DMS79 (cell line): Measurements from ENCODE around the gene C1orf167.

ENCODE experiments used
- DNase-seq: peaks from one replicate; lab custom pipeline; 2025; lab: John Stamatoyannopoulos, UW

Gene C1orf167

DNA sequence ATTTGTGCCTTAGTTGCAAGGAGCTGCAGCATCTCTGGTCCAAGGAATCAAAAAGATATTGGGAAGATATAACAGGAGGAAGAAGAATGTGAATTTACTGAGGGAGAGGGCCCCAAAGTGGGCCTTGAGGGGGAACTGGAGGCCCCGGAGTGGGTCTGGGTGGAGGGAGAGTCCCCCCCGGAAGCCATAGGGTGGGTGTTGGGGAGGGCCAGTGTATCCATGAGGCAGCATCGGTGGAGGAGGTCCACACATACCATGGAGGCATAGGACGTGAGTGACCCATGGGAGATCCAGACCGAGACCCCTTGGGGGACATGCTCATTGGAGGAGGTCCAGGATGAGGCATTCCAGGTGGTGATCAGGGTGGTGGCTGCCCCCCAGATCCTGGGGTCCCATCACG, 708 bp upstream of the C1orf167 start:
- DNase-seq = no peak

DNA sequence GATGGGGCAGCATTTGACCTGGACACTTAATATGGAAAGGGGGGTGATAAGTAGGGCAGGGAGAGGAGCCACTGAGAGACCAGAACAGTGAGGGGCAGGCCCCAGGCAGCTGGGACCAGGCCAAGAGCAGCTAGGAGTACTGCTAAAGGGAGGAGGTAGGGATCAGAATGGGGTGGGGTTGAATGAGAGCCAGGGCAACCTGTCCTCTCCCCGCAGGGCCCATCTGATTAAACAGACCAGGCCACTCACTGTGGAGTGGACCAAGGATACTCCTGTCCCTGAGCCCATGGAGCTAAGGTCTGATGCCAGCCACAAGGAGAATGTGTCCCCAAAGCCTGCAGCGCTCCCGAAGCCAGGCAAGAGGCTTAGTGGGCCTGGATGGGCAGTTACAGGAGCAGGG, 2.1 kb downstream of the C1orf167 start:
- DNase-seq = no peak

DNA sequence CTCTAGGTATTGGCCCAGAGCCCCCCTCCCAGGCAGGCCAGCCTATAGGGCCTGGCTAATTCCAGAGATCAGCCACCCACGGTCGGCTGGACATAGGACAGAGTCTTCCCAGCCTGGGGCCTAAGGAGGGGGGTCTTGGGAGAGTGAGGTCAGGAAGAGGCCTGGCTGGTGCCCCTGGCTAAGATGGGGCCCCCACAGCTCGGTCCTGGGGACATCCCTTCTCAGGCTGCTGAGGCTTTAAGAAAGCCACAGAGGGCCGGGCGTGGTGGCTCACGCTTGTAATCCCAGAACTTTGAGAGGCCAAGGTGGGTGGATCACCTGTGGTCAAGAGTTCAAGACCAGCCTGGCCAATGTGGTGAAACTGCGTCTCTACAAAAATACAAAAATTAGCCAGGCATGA, 2.5 kb downstream of the C1orf167 start:
- no peak for DNase-seq

DNA sequence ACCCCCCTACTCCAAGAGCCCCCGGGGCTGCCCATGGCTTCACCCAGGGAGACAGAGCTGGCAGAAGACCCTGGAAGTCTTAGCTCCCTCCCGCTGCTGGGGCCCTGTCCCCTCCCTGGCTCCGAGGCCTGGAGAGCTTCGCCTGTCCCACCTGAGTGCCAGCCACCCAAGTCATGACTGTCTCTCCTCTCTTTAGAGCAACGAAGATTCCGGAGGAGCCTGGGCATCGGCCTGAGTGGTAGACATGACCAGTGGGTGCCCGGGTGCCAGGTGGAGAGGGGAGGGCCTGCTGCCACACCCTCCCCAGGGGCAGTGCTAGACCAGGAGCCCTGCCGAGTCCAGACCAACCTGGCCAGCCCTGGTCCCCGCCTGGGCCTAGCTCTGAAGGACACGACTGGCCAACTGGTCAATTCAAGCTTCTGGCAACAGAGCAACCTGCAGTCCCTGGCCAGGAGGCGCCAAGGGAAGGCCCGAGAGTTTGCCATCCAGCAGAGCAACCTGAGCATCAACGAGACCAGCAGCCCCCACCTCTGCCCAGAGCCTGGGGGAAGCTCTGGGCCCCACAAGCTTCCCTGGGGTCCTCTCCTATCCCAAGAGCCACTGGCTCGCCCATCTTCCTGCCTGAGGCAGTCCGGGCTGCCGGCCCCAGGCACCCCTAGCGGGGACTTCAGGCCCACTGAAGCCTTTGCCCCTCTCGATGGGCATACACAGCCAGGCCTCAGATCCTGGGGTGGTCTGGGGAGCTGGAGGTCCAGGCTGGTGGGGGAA, 3.9 kb downstream of the C1orf167 start:
- DNase-seq = no peak

DNA sequence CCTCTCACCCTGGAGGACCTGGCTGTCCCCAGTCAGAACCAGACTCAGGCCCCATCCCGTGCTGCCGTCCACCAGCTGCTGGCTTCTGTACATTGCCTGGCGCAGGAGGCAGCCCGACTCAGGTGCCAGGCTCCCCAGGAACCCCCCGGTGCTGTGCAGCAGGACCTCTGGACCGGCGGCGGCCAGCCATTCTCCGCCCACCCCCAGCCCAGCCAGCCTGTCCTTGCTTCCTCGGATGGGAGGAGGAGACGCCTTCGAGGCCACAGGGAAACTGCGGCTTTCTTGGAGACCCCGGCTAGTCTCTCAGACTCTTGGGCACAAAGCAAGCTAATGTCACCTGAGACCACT, 4.4 kb downstream of the C1orf167 start:
- no peak for DNase-seq

DNA sequence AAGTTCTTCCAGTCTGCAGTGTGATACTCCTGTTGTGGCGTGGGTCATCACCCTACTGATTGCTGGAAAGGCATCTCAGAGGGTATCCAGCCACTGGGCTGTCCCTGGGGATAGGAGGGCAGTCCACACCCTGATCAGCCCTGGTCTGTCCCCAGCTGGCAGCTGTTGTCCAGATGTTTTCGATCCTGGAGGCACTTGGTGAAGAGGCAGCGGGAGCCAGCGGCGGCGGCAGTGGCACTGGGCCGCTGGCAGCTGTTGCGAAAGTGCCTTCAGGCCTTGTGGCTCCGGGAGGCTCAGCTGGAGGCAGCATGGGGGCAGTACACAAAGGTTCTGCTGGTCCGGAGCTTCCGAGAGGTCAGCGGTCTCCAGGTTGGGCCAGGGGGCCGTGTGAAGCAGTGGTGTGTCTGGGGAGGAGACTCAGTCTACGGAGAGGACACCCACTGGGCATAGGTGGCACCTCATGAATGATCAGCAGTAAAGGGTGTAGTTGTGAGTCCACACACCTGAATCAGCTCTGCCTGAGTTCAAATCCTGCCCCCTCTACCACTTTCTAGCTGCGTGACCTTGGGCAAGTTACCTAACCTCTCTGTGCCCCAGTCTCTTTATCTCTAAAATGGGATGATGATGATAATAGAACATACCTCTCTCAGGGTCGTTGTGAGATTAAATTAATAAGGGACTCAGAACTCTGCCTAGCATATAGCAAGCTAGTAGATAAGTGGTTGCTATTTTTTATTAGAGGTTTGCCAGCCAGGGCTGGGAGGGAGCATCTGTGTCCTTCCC, 6.1 kb downstream of the C1orf167 start:
- no peak for DNase-seq

DNA sequence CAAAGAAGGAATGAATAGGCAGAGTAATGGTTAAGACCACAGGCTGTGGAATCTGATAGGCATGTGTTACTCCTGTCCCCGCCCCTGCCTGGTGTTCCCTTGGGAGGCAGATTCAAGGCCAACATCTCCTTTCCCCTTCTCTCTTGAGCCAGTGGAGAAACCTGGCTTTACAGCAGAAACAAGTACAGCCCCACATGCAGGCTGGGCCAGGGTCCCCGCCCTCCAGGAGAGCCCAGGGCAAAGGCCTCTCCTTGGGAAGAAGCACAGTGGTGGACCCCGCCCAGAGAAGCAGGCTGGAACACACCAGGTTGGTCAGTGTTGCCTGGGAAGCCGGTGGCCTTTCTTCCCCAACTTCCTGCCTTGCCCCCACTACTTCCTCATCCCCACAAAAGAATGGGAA, 6.8 kb downstream of the C1orf167 start:
- DNase-seq = no peak

DNA sequence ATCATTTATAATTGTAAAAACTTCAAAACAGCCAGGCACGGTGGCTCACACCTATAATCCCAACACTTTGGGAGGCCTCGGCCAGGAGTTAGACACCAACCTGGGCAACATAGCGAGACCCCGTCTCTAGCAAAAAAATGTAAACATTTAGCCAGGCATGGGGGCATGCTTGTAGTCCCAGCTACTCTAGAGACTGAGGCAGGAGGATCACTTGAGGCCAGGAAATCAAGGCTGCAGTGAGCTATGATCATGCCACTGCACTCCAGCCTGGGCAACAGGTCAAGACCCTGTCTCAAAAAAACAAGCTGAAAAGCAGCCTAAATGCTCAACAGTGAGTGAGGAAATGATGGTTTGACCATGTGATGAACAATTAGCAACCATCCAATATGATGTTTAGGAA, 7.3 kb downstream of the C1orf167 start:
- no peak for DNase-seq

DNA sequence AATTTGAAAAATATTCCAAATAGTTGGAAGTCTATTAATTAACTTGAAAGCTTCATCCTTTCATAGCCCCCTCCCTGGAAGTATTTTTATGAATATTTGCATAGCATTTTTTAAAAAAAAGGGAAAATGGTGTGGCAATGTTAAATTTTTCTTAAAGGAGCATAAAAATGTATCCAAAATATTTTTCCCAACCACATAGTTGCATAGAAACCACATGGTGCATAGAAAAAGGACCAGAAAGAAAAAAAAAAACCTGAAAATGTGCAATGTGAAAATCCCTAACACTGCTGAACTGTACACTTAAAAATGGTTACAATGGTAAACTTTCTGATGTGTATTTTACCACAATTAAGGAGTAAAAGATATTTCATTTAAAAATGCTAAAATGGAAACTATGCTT, 8.0 kb downstream of the C1orf167 start:
- DNase-seq = no peak

DNA sequence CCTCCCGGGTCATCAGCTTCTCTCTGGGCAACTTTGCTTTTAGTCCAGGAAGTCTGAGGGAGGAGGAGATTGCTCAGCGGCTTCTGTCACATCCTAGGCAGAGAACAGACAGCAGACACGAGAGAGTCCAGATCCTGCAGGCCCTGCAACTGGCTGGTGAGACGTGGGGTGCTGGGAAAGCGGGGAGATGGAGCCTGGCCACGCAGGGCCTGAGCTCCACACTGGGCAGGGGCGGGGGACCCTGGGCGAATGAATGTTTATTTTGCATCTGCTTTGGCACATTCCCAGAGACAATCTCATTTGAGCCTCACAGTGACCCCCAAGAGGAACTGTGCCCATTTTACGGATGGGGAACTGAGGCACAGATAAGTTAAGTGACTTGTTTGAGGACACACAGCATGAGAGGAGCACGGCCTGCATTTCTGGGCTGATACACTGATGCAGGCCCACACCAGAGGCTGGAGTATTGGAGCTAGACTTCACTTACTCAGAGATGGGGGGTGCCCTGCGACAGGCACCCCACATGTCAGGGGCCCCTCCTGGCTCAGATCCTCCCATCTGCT, 9.6 kb downstream of the C1orf167 start:
- no peak for DNase-seq

DNA sequence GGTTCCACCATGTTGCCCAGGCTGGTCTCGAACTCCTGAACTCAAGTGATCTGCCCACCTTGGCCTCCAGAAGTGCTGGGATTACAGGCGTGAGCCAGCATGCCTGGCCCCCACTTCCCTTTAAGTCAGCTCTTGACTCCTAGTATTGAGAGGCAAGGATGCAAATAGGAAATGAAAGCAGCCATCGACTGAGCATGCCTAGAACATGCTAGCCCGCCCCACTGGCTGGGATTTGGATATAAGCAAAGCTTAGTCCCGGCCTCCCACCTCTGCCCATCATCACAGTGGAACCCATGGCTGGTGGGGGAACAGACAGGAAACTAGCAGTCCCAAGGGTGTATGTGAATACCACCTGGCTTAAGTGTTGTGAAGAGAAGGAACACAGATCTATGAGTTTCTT, 10.5 kb downstream of the C1orf167 start:
- DNase-seq = no peak

DNA sequence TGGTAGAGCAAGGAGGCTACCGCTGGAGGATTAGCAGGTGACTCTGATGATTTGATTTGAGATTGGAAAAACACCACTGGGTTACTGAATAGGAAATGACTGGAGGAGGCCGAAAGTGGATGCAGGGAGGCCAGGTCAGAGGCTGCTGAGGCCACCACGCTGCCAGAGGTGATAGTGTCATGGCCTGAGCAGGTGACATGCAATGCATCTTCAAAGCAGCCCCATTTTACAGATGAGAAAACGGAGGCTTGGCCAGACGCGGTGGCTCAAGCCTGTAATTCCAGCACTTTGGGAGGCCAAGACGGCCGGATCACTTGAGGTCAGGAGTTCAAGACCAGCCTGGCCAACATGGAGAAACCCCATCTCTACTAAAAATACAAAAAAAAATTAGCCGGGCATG, 12.8 kb downstream of the C1orf167 start:
- no peak for DNase-seq

DNA sequence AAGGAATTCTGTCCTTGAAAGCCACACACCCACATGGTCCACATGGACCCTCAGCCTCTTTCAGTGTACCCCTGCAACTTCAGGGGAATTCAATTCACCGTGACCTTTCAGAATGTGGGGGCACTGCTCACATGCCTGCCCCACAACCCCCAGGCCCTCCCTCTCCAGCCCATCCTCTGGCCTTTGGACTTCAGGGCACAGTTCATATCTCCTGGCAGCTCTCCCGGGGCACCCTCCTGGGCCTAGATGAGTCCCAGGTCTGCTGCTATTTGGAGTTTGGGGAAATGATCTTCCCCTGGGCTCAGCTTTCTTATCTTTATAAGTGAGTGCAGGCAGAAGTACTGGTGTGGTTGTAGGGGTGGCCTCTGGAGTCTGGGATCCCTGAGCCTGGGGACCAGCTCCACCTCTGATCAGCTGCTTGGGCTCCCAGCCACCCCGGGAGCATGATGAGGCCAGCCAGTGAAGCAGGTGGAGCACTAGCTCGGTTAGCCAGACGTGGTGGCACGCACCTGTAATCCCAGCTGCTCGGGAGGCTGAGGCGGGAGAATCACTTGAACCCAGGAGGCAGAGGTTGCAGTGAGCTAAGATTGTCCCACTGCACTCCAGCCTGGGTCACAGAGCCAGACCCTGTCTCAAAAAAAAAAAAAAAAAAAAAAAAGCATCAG, 15.8 kb downstream of the C1orf167 start:
- no peak for DNase-seq

DNA sequence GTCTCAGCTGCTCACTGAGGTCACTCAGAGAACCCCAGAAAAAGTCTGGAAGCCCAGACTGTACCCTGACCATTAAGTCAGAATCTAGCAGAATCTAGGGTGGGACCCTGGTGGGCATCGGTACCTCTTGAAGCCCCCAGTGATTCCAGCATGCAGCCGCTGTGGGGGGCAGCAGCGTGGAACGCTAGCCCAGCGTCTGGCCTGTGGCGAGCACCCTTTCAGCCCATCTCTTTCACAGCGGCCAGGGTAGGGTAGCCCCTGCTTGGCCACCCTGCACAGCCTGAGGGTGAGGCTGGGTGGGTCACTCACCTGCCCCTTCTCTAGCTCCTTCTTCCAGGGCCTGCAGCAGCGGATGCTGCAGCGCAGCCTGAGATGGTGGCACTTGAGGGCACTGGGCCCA, 16.3 kb downstream of the C1orf167 start:
- DNase-seq = no peak

DNA sequence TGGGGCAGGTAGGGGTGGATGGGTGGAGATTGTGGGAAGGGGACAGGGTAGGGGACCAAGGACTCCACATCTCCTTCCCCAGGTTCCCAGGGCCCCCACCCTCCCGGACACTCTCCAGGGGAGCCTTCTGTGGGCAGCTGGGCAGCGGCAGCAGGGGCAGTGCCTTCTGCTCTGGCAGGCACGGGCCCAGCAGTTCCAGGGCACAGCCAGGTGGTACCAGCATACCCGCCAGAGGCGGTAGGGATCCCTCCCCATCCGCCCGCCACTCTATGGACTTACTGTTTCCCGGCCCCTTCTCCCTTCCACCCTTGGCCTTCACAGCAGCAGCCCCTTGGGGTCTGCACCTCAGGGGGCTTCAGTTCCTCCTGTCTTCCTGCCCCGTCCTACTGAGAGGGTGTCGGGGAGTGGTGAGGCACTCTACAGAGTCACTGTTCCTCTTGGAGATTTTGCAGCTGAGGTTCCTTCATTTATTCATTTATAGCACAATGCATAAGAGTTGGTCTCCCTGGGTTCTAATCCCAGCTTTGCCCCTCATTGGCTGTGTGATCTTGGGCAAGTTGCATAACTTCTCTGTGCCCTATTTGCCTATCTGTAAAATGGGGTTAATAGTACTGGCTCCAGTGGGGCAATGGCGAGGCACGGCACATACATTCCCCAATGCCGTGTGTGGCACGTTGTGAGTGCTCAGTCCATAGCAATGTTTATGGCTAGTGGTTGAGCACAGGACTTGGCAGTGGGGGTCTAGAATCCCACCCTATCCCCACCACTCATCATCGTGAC, 17.0 kb downstream of the C1orf167 start:
- DNase-seq = no peak

DNA sequence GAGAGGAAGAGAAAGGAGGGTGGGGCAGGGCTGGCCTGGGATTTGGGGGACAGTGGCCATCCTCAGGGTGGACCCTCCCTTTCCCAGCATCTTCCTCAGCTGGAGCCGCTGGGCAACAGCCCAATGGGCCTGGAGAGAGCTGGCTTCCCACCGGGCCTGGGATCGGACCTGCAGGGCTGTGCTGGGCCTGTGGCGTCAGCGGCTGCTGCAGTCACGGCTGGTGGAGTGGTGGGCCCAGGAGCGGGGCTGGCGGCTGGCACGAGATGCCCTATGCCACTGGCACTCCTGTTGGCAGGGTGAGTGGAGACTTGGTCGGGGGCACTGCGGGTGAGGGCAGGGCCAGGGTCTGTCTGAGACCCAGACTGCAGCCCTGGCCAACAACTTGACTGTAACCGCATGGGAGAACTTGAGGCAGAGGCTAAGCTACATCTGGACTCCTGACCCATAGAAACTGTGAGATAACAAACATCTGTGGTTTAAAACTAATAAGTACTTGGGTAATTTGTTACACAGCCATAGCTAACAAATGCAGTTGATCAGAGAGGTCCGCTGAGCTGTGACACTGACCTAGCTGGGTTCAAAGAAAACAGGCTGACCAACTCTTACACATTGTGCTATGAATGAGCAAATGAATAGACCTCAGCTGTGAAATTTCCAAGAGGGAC, 17.9 kb downstream of the C1orf167 start:
- DNase-seq = no peak

DNA sequence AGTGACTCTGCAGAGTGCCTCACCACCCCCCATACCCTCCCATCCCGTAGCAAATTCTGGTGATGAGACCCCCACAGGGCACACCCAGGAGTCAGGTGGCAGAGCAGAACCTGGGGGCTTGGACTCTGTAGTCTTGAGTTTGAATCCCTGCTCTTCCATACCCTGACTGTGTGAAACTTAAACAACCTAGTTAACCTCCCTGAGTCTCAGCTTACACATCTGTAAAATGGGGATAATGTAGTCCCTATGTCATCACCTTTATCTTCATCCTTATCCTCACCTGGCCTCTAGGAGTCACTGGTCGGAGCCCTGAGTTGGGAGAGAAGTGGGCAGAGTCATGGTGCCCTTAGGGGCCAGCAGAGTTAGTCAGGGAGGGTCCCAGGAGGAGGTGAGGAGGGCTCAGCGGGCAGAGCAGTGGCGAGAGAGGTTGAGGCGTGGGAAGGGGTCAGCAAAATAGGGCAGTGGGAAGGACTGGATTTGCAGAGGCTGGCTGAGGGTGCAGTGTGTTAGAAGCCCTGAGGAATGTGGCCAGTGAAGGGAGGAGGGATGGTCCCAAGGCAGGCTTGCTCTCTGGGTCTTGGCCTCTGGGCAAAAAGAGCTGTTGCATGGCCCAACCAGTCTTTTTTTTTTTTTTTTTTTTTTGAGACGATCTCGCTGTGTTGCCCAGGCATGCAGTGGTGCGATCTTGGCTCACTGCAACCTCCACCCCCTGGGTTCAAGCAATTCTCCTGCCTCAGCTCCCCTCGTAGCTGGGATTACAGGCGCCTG, 18.6 kb downstream of the C1orf167 start:
- no peak for DNase-seq

DNA sequence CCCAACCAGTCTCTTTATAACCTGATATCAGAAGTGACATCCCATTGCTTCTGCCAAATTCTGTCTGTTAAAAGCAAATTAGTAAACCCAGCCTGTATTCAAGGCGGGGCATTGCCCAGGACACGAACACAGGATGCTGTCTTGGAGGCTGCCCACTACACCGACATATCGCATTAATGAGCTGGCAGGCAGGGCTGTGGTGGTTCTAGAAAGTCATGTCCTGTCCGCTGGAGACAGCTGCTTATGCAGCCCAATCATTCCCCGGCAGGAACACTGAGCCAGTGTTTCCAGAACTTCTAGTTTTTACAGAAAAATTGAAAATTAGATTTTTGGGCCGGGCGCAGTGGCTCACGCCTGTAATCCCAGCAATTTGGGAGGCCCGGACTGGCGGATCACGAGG, 19.3 kb downstream of the C1orf167 start:
- no peak for DNase-seq

DNA sequence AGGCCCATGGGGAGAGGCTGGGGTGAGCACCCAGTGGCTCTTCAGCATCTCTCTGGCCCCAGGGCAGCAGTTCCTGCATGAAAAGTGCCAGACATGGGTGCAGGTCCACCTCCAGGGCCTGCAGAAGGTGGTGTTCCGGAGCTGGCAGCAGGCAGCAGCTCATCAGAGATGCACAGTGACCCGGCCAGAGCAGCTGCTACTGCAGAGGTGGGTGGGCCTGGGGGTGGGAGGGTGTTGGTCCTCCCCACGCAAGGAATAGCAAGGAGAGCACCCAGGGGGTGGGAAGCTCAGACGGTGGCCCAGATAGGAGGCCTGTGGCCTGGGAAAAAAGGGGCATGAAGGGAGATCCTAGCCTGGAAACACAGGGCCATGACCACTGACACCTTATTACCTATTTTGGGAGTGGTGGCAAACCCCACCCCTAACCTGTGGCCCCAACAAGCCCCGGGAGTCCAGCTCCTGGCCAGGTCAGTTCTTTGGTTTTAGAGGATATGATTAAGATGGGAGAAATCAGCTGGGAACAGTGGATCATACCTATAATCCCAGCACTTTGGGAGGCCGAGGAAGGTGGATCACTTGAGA, 20.2 kb downstream of the C1orf167 start:
- no peak for DNase-seq

DNA sequence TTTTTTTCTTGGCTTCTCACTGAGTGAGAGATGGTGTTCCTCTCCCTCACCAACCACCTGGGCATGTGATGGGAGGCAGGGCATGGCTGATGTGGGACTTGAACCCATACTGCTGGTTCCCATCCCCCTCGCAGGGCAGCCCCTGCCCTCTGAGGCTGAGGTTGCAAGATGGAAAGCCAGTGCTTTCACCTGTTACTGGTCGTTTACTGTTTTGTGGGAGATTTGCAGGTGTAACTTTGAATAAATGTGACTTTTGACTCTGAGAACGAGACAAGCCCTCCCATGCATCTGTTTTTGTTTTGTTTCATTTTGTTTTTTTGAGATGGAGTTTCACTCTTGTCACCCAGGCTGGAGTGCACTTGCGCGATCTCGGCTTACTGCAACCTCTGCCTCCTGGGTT, 21.6 kb downstream of the C1orf167 start:
- no peak for DNase-seq
